GM18858 (cell line): Measurements from ENCODE around the gene SLC7A4.
"Not testable (repeated sequence)": the region's sequence is repeated elsewhere in the genome, so short reads cannot be mapped to it uniquely, and the experiment has no call there.

Experiments used
- ATAC-seq: cut with Tn5 transposase; IDR thresholded peaks from one replicate; pipeline ENCODE4 v1.9.1; 2021; ENCODE audit not compliant: unreplicated experiment

The SLC7A4 gene

GRCh38 chr22:21064917-21065864 lies 32.8 kb upstream of the SLC7A4 start:
- ATAC-seq = no peak

GRCh38 chr22:21064425-21064824 lies 32.1 kb upstream of the SLC7A4 start:
- not testable (repeated sequence) for ATAC-seq

GRCh38 chr22:21061660-21062321 lies 29.4 kb upstream of the SLC7A4 start:
- not testable (repeated sequence) for ATAC-seq

GRCh38 chr22:21060363-21060762 lies 28.0 kb upstream of the SLC7A4 start:
- ATAC-seq = not testable (repeated sequence)

GRCh38 chr22:21055880-21056319 lies 23.5 kb upstream of the SLC7A4 start:
- no peak for ATAC-seq

GRCh38 chr22:21055564-21055834 lies 23.1 kb upstream of the SLC7A4 start:
- no peak for ATAC-seq

- ATAC-seq = no peak
These were observed 22.6 kb upstream of the SLC7A4 start for GRCh38 chr22:21054714-21055563.

GRCh38 chr22:21054046-21054713 lies 21.8 kb upstream of the SLC7A4 start:
- ATAC-seq = no peak

GRCh38 chr22:21052715-21053459 lies 20.5 kb upstream of the SLC7A4 start:
- ATAC-seq = no peak

GRCh38 chr22:21051831-21052400 lies 19.6 kb upstream of the SLC7A4 start:
- ATAC-seq = no peak

GRCh38 chr22:21051145-21051830 lies 18.9 kb upstream of the SLC7A4 start:
- no peak for ATAC-seq

GRCh38 chr22:21048965-21049364 lies 16.6 kb upstream of the SLC7A4 start:
- ATAC-seq = not testable (repeated sequence)

- not testable (repeated sequence) for ATAC-seq
These were observed 16.1 kb upstream of the SLC7A4 start for GRCh38 chr22:21048448-21048847.

- ATAC-seq = no peak
These were observed 15.4 kb upstream of the SLC7A4 start for GRCh38 chr22:21047730-21048129.

- no peak for ATAC-seq
These were observed 14.8 kb upstream of the SLC7A4 start for GRCh38 chr22:21047035-21047661.

GRCh38 chr22:21045585-21046294 lies 13.4 kb upstream of the SLC7A4 start, which contains the start of gene LRRC74B:
Gene LRRC74B, plus strand, starts transcription at chr22:21045946. Its CDS starts 41 bp downstream, at chr22:21045987.
- ATAC-seq = no peak

GRCh38 chr22:21044931-21045584 lies 12.7 kb upstream of the SLC7A4 start:
- no peak for ATAC-seq
